Measurements from ENCODE around the gene TENT4A. TPM values are rescaled to one million over a fixed set of nuclear protein-coding genes. Genes with fewer than 3 reads are reported as not detected.

TENT4A gene
- total RNA-seq, 1 experiment from 2014 or later, result 39.3 TPM

DNA sequence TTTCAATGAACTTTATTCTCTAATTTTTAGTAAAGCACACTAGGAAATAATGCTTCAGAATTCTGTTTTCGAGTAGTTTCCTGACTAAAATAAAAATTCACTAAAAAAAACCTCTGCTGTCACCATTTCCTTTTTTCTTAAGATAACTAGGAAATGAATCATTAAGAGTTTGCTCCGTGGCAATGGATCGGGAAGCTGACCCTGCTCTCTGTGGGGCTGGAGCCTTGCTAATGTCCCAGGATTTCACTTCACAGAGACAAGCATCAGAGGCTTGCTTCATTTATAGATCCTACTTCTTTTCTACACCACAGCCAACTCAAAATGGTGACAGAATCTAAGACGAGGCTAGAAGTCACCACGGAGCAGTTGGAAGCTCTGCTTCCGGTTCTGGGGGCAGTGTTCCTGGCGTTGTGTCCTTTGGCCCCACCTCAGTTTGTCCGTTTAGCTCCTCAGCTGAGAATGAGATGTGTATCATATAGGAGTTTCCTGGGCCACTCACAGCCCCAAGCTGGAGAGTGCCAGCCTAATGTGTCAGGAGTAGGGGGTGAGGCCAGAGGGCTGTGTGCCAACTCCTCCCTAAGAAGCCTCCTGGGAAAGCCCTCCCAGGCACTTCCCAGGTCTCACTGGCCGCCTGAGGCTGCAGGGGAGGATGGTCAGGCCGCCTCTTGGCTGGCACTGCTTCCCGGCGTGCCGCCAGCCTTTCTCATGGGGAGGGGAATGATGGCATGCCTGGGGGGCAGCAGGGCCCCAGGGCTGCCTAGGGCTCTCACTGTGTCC is 19.6 kb downstream of the TENT4A start:
- Histone ChIP-seq H3F3A (ENCODE audit: low read length, unreplicated experiment) (no peaks in the 10 kb centered on the region), H2AFZ (ENCODE audit: low read length) (no peak overlapping the region), H3K9ac (ENCODE audit: low read length) (no peak overlapping the region), H4K20me1 (ENCODE audit: low read length) (peaks cover 54% of the 10 kb centered on the region; the same call in 1 of the 2 replicates), H3K27ac (ENCODE audit: low read length) (peak overlapping the region; percentile 34), H3K36me3 (ENCODE audit: low read depth, low read length) (peaks cover 10% of the 10 kb centered on the region), H3K27me3 (ENCODE audit: low read length) (no peaks in the 10 kb centered on the region), H3K9me2 (replicated peaks; ENCODE audit: low read length) (no peaks in the 10 kb centered on the region), H3K4me1 (ENCODE audit: insufficient read depth, low read length) (peaks cover 15% of the 10 kb centered on the region), H3K4me2 (ENCODE audit: low read length) (0 out of 2 replicates have a peak overlapping the region, but pooled peaks have one; percentile 1), H3K9me3 (ENCODE audit: low read length) (no peaks in the 10 kb centered on the region), H3K79me2 (ENCODE audit: low read length) (peaks cover 100% of the 10 kb centered on the region), H3K4me3 (ENCODE audit: low read length) (no peak overlapping the region)
- ChIA-PET POLR2A (ENCODE audit: unreplicated experiment) (no interaction called here), CTCF (no interaction called here)
- no TSS peak for BruUV-seq (replicated peaks)
- ATAC-seq, result peak; percentile 41
- peak; percentile 40 for DNase-seq
- TF ChIP-seq EZH2phosphoT487 (IDR thresholded peaks at IDR 0.05; ENCODE audit: borderline replicate concordance, low read length) (no peak), EZH2 (IDR thresholded peaks at IDR 0.05; ENCODE audit: low read length, unreplicated experiment) (no peak)
- TF ChIP-seq, protein P1, sequence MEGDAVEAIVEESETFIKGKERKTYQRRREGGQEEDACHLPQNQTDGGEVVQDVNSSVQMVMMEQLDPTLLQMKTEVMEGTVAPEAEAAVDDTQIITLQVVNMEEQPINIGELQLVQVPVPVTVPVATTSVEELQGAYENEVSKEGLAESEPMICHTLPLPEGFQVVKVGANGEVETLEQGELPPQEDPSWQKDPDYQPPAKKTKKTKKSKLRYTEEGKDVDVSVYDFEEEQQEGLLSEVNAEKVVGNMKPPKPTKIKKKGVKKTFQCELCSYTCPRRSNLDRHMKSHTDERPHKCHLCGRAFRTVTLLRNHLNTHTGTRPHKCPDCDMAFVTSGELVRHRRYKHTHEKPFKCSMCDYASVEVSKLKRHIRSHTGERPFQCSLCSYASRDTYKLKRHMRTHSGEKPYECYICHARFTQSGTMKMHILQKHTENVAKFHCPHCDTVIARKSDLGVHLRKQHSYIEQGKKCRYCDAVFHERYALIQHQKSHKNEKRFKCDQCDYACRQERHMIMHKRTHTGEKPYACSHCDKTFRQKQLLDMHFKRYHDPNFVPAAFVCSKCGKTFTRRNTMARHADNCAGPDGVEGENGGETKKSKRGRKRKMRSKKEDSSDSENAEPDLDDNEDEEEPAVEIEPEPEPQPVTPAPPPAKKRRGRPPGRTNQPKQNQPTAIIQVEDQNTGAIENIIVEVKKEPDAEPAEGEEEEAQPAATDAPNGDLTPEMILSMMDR (conservative IDR thresholded peaks at IDR 0.05; ENCODE audit: low read depth, low read length), result no peak
- intact Hi-C loops (cut with micrococcal nuclease), result no loop called here

DNA sequence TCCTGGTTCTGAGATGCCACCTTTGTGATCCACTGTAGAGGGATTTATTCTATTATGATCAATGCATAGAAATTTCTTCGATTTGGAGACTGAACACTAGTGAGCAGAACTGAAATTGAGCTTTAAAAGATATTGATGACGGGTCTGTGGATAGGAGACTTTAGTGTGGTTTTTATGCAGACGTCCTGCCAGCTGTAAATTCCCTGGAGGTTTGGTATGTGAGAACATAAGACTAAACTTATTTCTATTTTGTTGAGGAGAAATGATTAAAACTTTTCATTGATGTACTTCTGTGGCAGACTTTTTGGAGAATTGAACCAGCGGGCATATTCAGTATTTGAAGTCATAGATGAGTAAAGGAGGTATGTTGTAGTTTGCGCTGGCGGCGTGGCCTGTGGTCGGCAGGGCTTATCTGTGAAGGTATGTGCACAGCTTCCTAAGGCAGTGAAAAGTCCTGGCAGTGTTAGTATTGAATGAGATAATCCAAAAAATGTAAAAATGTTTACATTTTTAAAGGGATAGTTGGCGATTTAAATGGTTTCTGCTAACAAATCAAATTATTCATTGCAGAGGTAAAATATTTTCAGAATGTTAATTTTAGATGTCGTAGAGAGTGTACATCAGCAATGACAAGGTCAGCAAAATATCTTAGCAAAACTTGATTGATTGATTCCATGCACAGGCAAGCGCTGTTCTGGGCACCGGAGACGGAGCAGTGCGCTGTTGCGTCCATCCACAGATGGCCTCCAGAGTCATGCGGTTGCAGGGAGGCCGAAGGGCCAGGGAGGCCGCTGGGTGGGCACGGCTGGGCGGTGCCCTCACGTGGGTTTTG is 20.4 kb downstream of the TENT4A start:
- Histone ChIP-seq H3K27me3 (ENCODE audit: low read length) (no peaks in the 10 kb centered on the region), H3K9me2 (replicated peaks; ENCODE audit: low read length) (no peaks in the 10 kb centered on the region), H3K4me2 (ENCODE audit: low read length) (no peak overlapping the region), H3K4me3 (ENCODE audit: low read length) (no peak overlapping the region), H3K79me2 (ENCODE audit: low read length) (peaks cover 100% of the 10 kb centered on the region), H3K9ac (ENCODE audit: low read length) (no peak overlapping the region), H4K20me1 (ENCODE audit: low read length) (peaks cover 54% of the 10 kb centered on the region; the same call in 1 of the 2 replicates), H3K9me3 (ENCODE audit: low read length) (no peaks in the 10 kb centered on the region), H3K4me1 (ENCODE audit: insufficient read depth, low read length) (peaks cover 15% of the 10 kb centered on the region), H3K36me3 (ENCODE audit: low read depth, low read length) (peaks cover 18% of the 10 kb centered on the region), H3K27ac (ENCODE audit: low read length) (no peak overlapping the region), H3F3A (ENCODE audit: low read length, unreplicated experiment) (no peaks in the 10 kb centered on the region), H2AFZ (ENCODE audit: low read length) (no peak overlapping the region)
- BruUV-seq (replicated peaks), result no TSS peak
- CTCF ChIA-PET, result no interaction called here
- POLR2A ChIA-PET (ENCODE audit: unreplicated experiment), result no interaction called here
- DNase-seq, result no peak
- intact Hi-C loops (cut with micrococcal nuclease), result no loop called here
- no peak for ATAC-seq
- no peak for TF ChIP-seq EZH2 (IDR thresholded peaks at IDR 0.05; ENCODE audit: low read length, unreplicated experiment)
- no peak for TF ChIP-seq EZH2phosphoT487 (IDR thresholded peaks at IDR 0.05; ENCODE audit: borderline replicate concordance, low read length)
- TF ChIP-seq, protein P1 (conservative IDR thresholded peaks at IDR 0.05; ENCODE audit: low read depth, low read length), result no peak

All from PC-3 (cell line).